Fibroblast of skin of abdomen (primary cell): ENCODE results near the gene ARSB.
"Not testable (repeated sequence)": the region's sequence is repeated elsewhere in the genome, so short reads cannot be mapped to it uniquely, and the experiment has no call there.

ENCODE experiments used
- DNase-seq: peaks from one replicate; pipeline ENCODE4 v3.0.0-alpha.2; 2013

The ARSB gene

GRCh38 chr5:78993165-78993564, 8.1 kb upstream of the ARSB start:
- DNase-seq, result no peak

GRCh38 chr5:78992146-78992545, 7.0 kb upstream of the ARSB start:
- no peak for DNase-seq

GRCh38 chr5:78989080-78989479, 4.0 kb upstream of the ARSB start:
- DNase-seq, result no peak

GRCh38 chr5:78985725-78986223, 664 bp upstream of the ARSB start:
- peak; percentile 27 for DNase-seq

- DNase-seq, result peak; percentile 88
These were observed 533 bp downstream of the ARSB start for GRCh38 chr5:78984439-78985115.

- DNase-seq, result no peak
These were observed 1.3 kb downstream of the ARSB start for GRCh38 chr5:78983601-78984438.

- DNase-seq, result not testable (repeated sequence)
These were observed 1.9 kb downstream of the ARSB start for GRCh38 chr5:78983194-78983593.

GRCh38 chr5:78979909-78980308, 5.2 kb downstream of the ARSB start:
- DNase-seq, result no peak

- no peak for DNase-seq
These were observed 5.9 kb downstream of the ARSB start for GRCh38 chr5:78979117-78979742.

- DNase-seq, result no peak
These were observed 10.1 kb downstream of the ARSB start for GRCh38 chr5:78975035-78975434.

GRCh38 chr5:78974601-78975000, 10.5 kb downstream of the ARSB start:
- no peak for DNase-seq

GRCh38 chr5:78974011-78974410, 11.1 kb downstream of the ARSB start:
- no peak for DNase-seq

- peak; percentile 92 for DNase-seq
These were observed 12.3 kb downstream of the ARSB start for GRCh38 chr5:78972654-78973428.

GRCh38 chr5:78971998-78972397, 13.1 kb downstream of the ARSB start:
- no peak for DNase-seq

- DNase-seq, result no peak
These were observed 16.3 kb downstream of the ARSB start for GRCh38 chr5:78968781-78969180.

- DNase-seq, result peak; percentile 71
These were observed 20.2 kb downstream of the ARSB start for GRCh38 chr5:78964889-78965288.

GRCh38 chr5:78961743-78962142, 23.4 kb downstream of the ARSB start:
- peak; percentile 49 for DNase-seq

GRCh38 chr5:78959767-78960166, 25.3 kb downstream of the ARSB start:
- DNase-seq, result no peak

GRCh38 chr5:78958672-78959445, 26.3 kb downstream of the ARSB start:
- DNase-seq, result no peak

- DNase-seq, result no peak
These were observed 28.2 kb downstream of the ARSB start for GRCh38 chr5:78956901-78957300.

- peak; percentile 56 for DNase-seq
These were observed 31.9 kb downstream of the ARSB start for GRCh38 chr5:78953092-78953800.
